HG02938 (cell line): ENCODE results near the gene MMP27.

ENCODE experiments used
- ATAC-seq: cut with Tn5 transposase; IDR thresholded peaks from one replicate; pipeline ENCODE4 v1.9.1; 2021; ENCODE audit warnings: mild to moderate bottlenecking, moderate library complexity; ENCODE audit not compliant: unreplicated experiment

MMP27 gene

DNA sequence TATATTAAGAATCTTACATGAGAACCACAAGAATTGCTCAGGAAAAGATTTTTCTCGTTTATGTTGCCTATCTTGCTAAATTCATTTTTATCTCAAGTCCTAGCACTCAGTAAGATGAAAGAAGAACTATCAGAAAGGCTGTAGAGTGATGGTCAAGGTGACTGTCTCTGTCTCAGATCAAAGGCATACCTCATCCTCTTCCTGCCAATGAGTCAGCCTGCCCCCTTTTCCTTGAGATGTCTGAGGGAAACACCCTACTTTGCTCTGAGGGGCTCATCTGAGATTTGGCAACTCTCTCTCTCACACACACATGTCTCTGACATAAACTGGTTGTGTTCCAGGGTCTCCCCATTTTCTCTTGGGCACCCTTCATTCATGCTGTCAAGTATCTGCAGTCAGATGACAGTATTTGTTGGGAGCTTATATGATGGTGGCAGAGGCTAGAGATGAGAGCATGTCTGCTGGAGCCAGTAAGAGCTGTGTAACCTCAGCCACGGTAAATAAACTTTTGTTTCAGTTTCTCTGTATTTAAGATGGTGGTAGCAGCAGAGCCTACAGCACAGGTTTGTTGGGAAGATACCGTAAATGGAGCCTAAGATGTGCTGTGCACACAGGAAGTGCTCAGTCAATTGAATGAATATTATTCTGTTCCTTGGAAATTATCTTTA, 1.6 kb downstream of the MMP27 start:
- ATAC-seq, result no peak

DNA sequence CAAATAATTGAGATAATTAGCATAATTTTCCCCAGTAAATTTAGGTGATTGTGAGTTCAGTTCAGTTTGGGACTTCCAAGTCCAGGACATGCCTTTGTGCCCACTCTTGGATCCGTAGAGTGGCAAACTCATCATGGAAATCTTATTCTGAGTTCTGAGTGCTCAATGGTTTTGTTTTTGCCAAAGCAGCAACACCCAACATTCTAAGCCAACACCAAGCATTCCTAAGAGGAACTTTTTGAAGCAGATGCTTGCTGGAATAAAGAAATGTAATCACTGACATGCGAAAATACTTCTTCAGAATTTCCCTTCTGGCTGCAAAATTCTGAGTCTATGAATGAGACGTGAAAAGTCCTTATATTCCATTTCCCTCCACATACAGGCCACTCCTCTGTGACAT, 10.4 kb downstream of the MMP27 start:
- no peak for ATAC-seq

DNA sequence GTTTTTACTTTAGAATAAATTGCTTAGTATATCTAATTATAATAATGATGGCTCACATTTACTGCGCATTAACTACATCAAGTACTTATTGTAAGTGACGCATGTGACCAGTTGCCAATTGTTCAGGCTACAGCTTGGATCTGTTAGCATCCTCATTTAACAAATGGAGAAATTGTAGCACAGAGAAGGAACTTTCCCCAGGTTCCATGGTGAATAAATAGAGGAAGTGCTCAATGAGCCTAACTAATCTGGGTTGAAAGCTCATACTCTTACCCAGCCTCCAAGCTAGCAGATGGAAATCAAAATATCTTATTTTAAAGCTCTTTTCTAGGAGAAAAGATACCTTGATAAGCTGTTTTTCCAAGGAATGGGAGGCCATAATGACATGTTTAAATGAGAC, 19.8 kb downstream of the MMP27 start:
- no peak for ATAC-seq

DNA sequence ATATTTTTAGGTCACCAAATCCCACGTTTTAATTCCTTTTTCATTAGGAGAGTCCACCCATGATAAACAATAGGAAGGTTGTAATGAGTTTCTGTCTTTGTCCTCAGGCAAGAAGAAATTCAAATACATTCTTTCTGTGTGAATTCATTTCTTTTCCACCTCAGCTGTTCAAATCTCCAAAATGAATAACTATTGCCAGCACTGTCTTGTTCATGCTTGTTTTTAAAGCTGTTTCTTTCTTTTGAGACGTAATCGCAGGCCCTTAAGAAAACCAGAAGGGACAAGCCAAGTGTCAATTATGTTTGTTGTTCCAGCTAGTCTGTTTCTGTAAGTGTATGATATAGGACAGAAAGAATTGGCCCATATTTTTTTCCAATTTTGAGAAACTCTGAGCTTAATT, 20.2 kb downstream of the MMP27 start:
- ATAC-seq, result no peak

DNA sequence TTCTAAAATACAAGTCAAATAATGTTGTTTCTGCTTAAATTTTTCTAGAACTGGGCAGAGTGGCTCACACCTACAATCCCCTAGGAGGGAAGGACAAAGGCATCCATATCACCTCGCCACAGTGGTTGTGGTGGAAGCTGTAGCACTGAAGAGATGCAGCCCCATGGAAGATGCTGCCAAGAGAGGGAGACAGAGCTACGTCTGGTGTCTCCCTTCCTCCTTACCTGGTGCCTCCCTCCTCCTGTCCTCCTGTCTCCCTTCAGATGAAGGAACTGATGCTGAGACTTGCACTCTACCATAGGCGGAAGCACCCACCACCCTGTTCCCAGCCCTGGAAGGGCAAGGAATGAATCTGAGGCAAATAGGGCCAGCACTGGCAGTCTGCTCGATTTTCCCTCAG, 22.3 kb downstream of the MMP27 start:
- no peak for ATAC-seq

DNA sequence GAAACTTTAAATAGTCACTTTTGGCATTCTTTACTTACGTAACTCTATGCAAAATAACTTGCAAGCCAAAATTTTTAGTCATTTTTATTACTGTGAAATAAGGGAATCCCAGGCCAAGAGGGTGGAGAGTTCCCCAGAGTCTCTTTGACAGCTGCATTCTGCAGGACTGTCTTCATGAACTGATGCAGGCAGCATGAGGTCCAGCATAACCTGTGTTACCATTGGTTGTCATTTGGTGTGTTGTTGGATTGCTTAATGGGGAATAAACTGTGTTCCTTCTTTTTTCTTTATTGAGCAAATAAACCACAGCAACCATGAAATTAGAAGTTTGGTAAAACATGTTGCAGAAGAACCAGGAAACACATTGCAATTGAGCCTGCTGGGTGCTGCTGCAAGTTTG, 24.6 kb downstream of the MMP27 start:
- no peak for ATAC-seq

DNA sequence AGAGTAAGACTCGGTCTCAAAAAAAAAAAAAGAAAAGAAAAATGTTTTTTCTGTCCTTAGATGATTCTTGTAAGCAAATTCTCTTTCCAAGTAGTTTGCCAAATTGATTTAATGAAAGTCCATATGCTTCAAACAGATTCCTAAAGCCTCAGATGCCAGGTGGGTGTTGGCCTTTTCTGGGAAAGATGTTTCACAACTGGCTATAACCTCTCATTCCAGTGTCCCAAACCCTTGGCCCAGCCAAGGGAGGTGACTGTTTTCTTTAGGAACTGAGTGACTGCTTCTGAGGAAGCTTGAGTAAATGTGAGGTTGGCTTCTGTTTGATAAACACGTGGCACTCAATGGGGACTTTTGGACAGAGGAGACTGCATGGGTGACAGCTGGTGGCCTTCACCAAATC, 27.5 kb downstream of the MMP27 start:
- no peak for ATAC-seq

DNA sequence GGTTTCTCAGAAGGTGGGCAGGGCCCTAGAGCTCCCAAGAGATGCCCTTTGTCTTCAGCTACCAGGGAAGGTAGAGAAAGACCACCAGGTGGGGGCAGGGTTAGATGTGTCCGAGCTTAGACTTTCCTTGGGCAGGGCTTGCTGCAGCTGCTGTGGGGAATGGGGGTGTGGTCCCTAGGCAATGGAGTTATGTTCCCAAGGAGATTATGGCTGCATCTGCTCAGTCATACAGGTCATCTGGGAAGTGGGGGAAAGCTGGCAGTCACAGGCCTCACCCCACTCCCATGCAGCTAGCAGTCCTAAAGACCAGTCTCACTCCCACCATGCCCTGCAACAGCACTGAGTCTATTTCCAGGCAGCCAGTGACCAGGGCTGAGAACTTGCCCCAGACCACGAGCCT, 29.5 kb downstream of the MMP27 start:
- ATAC-seq, result no peak

DNA sequence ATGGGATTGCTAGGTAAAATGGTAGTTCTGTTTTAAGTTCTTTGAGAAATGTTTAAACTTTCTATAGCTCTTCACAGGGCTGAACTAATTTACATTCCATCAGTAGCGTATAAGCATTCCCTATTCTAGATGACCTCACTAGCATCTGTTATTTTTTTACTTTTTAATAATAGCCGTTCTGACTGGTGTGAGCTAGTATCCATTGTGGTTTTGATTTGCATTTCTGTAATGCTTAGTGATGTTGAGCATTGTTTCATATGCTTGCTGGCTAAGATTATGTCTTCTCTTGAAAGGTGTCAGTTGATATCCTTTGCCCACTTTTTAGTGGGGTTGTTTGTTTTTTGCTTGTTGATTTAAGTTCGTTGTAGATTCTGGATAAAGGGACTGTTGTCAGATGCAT, 35.9 kb downstream of the MMP27 start:
- ATAC-seq, result peak; percentile 80

DNA sequence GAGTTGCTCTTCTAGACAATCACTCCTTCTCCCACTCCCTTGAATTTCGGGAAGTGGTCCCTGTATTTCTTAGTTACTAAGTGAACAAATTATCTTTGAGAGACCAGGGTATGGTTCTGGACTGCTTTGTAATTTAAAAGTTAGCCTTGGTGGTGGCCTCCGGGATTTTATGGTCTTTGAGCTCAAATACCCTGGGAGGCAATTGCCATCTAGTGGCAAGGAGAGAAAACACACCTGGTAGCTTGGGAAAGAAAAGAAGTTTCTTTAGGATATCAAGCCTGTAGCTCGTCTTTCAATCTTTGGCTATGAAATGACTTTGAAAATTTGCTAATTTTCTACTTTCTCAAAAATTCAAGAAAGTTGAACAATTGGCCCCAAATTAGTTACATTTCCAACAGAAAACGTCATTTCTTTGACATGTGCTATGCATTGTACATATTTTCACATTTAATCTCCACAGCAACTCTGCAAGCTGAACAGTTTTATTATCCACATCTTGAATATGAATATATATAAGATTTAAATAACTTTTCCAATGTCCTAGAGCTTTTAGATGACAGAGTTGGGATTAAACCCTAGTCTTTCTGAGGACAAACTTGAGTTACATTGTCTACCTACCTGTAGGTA, 39.1 kb downstream of the MMP27 start:
- peak; percentile 43 for ATAC-seq

DNA sequence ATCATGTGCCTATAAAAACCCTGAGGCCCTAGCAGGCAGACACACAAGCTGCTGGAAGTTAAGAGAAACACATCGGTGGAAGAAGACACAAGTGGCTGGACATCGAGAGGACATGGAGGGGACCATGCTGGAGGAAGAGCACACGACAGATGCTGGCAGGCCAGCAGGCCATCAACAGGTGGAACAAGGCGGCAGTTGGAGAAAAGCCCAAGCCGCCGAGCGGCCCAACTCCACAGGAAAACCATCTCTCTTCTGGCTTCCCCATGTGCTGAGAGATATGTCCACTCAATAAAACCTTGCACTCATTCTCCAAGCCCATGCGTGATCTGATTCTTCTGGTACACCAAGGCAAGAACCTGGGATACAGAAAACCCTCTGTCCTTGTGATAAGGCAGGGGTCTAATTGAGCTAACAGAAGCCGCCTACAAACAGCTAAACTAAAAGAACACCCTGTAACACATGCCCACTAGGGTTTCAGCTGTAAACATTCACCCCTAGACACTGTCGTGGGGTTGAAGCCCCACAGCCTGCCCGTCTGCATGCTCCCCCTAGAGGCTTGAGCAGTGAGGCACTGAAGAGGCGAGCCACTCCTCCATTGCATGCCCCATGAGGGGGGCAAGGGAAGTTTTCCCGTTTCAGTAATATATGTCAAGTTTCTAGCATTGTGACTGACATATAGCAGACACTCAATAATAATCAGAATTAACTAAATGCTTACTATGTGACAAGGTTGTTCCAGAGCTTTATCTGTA, 41.4 kb downstream of the MMP27 start:
- no peak for ATAC-seq

DNA sequence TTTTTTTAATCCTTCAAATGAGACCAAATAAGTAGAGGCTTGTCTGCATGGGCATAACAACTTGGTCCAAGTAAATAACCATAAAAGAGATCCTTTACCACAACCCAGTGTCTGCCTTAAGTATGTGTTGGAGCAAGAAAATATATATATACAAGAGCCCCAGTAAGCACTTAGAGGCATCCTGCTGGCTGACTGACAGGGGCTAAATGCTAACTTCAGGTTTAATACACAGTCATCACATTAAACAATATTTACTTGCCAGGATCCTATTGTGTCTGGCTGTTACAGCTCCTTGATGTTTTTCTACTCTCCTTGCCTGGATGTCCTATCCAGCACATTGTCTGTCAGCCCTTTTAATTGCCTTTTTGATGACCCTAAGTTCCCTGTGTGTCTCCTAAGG, 43.0 kb downstream of the MMP27 start:
- no peak for ATAC-seq

DNA sequence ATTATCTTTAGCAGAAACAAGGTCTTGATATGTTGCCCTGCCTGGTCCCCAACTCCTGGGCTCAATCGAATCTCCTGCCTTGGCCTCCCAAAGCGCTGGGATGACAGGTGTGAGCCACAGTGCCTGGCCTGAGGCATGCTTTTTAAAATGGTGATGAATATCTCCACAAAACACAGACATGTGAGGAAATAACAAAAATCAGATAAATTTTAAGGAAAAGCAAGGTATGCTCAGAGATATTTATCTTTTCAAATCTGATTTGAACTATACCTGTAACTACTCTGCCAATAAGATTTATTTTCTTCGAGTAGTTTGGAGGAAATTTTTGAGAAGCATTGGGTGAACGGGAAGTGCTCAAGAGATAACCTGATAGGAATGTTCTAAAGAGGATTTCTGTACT, 44.5 kb downstream of the MMP27 start:
- no peak for ATAC-seq

DNA sequence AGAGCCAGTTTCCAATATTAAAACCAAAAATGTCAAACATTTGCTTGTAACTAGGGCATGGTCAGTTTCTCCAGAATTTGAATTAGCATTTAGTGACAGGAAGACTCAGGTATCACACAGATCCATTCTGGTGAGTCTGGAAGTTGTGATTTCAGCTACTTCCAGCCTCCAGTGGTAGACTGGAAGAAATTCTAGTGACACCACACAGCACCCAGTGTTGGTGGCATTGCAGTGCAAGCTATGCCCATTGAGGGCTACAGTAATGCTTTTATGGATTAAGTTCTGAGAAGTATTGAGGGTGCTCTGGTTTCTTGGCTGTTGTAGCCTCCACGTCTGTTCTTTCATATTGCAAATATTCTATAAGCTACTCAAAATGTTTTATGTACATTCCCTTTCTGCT, 49.0 kb downstream of the MMP27 start:
- no peak for ATAC-seq

DNA sequence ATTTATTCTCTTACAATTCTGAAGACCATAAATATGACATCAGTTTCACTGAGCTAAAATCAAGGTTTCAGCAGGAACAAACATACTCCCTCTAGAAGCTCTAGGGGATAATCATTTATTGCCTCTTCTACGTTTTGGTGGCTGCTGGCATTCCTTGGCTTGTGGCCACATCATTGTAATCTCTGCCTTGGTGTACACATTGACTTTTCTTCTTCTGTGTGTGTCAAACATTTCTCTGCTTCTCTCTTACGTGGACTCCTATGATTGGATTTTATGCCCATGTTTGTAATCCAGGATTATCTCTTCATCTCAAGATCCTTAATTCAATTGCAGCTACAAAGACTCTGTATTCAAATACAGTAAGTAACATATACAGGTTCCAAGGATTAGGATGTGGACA, 50.0 kb downstream of the MMP27 start:
- ATAC-seq, result no peak

DNA sequence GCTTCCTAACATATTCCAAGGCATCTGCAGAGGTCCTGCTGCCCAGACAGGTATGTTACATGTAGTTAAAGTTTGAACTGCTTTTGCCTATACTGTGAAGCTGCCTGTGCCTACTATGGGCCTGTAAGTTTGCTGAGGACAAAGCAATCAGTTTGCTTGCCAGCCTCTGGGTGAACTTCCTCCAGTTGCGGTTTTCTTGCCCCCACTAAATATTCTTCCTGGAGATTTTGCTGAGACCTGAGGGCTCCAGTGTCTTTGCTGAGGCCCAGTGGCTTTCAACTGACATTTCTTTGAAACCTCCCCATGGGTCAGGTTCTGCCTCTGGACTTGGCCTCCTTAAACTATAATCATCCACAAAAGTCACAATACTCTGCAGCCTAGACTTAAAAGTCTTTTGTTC, 50.8 kb downstream of the MMP27 start:
- no peak for ATAC-seq

DNA sequence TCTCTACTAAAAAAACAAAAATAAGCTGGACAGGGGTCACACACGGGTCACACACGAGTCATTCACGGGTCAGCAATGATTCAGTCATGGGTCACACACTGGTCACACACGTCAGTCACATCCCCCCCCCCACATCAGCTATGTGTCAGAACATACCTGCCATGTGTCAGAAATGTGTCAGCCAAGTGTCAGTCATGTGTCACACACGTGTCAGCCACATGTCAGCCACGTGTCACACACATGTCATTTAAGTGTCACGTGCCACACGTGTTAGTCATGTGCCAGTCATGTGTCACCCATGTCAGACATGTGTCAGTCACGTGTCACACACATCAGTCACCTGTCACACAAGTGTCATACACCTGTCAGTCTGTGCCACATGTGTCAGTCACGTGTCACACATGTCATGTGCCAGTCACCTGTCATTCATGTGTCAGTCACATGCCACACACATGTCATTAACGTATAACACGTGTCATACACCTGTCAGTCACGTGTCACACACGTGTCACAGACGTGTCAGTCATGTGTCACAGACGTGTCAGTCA, 51.8 kb downstream of the MMP27 start:
- no peak for ATAC-seq

DNA sequence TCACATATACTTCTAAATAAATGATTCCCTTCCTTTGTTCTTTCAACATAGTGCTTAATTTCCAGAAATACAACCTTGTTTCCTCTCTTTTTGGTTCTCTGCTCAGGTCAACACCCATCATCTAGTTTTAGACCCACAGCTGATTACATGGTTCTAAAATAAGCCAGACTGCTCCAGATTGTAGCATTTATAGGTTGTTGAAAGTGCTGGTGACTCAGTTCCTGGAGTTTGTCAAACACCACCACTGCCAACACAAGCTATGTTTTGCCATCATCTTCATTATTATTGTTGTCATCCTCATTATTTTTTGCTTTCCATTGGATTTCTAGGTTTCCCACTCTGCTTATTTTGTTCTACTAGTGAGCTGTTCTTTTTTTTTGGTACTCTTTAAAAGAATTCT, 58.1 kb downstream of the MMP27 start:
- ATAC-seq, result no peak

DNA sequence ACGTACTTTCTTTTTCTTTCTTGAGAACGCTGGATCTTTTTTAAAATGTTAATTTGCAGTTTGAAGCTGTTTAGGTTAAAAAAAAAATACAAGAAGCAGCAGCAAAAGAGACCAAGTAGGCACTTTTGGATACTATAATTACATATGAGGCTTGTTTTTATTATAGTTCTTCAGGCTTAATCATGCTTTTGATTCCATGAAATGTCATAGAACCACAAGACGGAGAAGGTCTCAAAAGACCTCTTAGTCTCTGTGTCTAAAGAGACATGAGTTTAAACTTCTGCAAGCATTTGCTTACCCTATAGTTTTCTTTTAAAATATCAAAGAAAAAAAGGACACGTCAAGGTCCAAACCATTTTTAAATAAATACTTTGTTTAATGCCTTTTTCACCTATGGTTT, 61.6 kb downstream of the MMP27 start:
- ATAC-seq, result no peak
